IPS-11a (cell line): ENCODE results near the gene PDE11A.
"Not testable (repeated sequence)": the region's sequence is repeated elsewhere in the genome, so short reads cannot be mapped to it uniquely, and the experiment has no call there.

ENCODE experiments used
- H3K4me3 ChIP-seq: one replicate; pipeline ENCODE4 v1.5.1; 2013; ENCODE audit warnings: low read depth, low read length, control low read depth

Gene PDE11A

DNA sequence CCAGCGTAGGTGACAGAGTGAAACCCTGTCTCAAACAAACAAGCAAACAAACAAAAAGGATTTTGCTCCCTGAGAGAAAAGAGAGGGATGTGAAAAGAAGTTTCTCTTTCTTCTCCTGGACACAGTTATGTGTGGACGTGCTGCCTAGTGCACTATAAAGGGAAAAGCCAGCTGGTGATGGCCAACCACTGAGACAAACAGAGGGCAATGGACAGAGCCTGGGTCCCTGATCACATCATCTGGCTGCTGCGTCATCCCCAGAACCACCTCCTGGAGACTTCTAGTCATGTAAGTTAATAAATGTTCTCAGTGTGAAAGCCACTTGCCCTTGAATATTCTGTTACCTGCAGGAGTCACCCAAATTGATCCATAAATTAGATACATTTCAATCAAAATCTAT lies 184.9 kb downstream of the PDE11A start:
- H3K4me3 ChIP-seq, result no peak overlapping the region

DNA sequence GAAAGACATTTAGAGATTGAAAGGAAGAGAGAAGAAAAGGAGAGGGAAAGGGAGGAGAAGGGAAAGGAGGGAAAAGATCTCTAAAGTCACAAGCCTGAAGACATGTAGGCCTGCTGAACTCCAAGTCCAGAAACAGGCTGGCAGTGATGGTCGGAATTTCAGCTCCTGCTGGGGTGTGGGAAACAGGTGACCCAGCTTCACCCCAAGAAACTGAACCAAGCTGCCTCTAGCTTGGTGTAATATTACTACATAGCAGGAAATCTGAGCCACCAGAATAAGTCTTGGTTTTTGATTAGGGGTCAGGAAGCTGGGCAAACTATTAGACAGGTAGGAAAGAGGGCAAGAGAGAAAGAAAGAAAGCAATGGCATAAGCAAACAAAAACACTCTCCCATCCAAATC lies 185.8 kb downstream of the PDE11A start:
- H3K4me3 ChIP-seq, result no peak overlapping the region

DNA sequence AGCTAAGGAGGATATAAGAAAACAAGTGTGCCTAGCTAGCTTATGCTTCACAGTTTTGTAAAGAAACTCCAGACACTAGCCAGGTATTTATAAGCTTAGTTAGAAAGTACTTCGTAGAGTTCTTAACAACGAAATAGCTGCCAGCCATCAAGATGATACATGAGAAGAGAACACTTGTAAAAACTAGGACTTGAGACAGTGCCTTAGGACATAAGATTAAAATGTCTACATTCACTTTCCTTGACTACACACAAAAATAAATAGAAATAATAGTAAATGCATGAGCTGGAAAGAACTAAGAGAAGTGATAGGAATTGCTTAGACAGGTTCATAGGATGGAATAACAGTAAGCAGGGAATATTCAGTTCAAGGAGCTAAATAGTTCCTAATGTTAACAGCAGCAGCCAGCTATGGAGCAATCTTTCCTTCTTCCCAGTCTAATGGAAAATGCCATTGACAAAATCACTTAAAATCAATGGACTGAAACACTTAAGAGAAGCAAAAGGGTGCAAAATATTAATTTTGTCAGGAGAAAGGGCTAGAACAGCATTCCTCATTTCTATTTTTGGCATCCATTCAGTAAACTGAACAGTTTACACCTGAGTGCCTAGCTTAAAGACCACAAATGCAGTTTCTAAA lies 186.6 kb downstream of the PDE11A start:
- H3K4me3 ChIP-seq, result no peak overlapping the region

DNA sequence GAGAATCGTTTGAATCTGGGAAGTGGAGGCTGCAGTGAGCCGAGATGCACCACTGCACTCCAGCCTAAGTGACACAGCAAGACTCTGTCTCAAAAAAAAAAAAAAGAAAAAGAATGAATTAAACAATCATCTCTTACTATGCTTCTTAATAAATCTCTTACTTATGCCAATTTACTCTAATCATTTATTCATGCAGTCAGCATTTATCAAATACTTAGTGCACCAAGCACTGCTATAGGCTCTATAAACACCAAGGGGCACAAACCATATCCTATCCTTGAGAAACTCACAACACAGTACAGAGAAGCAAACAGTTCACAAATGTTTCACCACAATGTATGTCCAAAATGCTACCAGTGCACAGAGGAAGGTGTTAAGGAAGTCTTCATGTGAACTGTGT lies 189.4 kb downstream of the PDE11A start:
- H3K4me3 ChIP-seq, result no peak overlapping the region

DNA sequence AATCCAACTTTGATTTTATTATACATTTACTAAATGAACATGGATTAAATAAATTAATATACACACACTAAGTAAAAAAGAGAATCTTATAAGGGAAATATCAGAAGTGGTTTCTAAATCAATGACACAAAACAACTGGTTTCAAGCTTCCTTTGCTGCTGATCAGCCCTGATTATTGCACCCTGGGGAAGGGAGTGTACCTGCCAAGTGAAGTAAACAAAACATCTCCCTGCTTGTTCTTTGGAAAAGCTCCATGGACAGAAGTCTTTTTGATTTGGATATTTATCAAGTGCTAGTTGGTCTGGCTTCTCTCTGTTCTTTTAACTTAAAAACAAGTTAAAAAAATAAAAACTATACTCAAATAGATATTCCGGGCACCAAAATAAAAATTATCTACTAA lies 190.1 kb downstream of the PDE11A start:
- H3K4me3 ChIP-seq, result no peak overlapping the region

DNA sequence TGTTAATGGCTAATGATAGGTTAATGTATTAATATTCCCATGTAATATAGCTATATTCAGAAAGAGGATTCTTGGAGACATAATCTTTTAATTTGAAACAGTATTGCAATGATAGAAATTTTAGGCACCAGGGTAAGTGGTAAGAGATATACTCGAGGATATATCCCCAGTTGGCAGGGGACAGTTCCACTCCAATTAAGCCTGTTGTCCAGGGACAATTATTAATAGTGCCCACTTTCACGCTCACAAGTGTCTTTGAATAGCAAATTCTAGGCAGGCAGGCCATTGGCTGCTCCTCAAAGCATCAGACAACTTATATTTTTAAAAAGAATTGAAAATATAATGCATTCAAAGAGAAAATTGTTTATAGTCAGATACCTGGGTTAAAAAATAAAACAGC lies 190.7 kb downstream of the PDE11A start:
- no peak overlapping the region for H3K4me3 ChIP-seq

DNA sequence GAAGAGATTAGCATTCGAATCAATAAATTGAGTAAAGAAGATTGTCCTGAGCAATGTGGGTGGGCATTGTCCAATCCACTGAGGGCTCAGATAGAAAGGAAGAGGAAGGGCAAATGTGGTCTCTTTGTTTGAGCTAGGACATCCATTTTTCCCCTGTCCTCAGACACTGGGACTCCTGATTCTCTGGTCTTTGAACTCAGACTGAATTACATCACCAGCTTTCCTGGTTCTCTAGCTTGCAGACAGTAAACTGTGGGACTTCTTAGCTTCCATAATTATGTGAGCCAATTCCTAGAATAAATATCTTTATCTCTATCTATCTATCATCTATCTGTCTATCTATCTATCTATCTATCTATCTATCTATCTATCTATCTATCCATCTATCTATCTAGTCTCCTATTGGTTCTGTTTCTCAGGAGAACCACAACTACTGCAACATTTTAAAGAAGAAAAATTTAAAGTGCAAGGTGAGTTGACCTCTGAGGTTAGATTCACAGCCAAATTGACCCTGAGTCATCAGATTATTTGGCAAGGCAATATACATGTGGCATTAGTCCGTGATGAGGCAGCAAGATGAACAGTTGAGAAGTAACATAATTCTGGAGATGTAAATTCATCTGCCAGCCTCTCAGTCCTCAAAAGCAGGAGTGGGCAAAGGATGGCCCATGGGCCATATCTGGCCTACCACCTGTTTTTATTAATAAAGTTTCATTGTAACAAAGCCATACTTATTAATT lies 191.4 kb downstream of the PDE11A start:
- H3K4me3 ChIP-seq, result no peak overlapping the region

DNA sequence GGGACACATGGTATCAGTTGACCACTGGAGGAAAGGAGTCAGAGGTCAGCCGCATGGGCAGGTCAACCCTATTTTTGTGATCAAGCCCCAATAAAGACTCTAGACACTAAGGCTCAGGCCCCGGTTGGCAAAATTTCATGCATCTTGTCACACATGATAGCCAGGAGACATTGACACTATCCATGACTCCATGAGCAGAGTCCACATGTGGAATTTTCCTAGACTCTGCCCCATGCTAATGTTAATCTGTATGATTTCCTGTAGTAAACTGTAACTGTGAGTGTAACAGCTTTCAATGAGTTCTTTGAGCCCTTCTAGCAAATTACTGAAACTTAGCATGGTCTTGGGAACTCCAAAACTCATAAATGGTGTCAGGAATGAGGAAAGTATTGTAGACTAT lies 192.3 kb downstream of the PDE11A start:
- no peak overlapping the region for H3K4me3 ChIP-seq

DNA sequence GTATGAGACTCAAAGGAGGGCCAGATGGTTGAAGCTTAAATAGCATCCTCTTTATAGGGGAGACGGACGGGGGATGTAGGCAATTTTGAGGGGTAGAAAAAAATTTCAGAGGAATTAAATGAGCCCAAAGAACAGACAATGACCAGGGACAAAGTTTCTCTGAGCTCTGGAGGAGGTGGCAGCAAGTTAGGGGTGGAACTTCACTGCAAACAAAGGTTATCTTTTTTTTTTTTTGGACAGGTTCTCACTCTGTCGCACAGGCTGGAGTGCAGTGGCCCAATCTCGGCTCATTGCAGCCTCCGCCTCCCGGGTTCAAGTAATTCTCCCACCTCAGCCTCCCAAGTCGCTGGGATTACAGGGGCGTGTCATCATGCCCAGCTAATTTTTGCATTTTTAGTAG lies 195.6 kb downstream of the PDE11A start:
- H3K4me3 ChIP-seq, result no peak overlapping the region

DNA sequence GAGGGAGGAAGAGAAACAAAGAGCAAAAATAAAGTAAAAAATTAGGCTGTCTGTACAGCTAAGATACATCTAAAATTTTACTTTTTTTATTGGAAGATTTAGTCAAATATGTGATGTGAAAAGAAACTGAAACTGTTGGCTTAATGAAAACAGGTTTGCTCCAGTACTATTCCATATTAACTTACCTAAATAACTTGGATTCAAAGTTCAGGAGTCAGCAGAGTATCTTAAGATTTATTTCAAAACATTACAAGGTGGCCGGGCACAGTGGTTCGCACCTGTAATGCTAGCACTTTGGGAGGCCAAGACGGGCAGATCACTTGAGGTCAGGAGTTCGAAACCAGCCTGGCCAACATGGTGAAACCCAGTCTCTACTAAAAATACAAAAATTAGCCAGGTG lies 197.9 kb downstream of the PDE11A start:
- no peak overlapping the region for H3K4me3 ChIP-seq

DNA sequence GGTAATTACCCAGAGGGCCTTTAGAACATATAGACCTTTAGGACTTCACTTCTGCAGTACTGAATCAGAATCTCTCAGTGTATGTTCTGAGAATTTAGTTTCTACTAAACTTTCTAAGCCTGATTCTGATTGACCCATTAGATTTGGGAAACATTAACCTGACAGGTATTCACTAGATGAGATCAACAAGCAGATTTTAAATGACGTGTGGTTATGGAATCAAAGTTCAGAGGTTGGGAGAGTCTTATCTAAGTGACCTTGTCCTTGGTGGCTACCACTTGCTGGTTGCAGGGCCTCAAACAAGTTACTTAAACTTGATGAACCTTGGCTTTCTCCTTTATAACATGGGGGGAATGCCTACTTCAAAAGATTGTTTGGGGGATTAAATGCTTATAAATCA lies 198.7 kb downstream of the PDE11A start:
- no peak overlapping the region for H3K4me3 ChIP-seq

DNA sequence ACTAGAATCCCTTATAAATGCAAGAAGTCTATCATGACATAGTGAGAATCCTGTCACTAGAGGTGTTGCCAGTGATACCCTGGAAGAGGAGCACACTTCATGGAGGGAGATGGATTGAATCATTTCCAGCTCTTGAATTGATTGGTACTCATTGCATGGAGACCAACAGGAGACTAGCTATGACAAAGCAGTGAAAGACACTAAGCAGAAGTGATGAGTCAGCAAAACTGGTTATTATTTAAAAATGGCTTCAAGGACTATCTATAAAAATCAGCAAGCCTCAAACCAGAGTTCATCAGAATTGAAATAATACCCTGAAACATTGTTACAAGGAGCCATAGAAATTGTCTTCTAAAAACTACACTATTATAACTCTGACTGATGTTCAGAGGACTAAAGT lies 200.3 kb downstream of the PDE11A start:
- H3K4me3 ChIP-seq, result no peak overlapping the region

DNA sequence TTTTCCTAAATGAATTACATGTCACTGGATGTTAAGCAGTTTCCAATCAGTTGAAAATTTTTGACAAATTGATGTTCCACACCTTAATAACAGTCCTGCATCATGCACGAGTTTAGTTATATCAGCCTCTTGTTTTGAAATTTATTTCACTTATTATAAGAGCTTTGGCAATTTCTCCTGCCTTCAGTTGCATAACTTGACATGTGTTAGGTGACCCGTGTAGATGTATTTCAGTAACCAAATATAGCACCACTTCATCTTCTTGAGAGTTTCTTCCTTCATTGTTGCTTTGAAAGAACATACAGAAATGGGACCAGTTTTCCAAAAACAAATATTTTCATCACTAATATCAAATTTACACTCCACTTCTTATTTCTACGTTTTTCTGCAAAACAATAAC lies 202.7 kb downstream of the PDE11A start:
- H3K4me3 ChIP-seq, result no peak overlapping the region

DNA sequence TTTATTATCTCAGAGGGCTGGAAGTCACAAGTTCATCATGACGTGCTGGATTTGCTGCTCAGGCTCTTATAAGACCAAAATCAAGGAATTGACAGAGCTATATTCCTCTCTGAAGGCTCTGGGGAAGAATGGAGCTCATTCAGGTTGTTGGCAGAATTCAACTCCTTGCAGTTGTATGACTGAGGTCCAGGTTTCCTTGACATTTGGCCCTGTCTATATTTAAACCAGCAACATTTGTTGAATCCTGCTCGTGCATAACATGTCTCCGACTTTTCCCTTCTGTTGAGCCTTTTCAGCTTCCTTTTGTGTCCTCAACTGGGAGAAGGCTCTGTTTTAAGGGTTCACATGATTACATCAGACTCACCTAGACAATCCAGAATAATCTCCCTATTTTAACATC lies 203.4 kb downstream of the PDE11A start:
- no peak overlapping the region for H3K4me3 ChIP-seq

DNA sequence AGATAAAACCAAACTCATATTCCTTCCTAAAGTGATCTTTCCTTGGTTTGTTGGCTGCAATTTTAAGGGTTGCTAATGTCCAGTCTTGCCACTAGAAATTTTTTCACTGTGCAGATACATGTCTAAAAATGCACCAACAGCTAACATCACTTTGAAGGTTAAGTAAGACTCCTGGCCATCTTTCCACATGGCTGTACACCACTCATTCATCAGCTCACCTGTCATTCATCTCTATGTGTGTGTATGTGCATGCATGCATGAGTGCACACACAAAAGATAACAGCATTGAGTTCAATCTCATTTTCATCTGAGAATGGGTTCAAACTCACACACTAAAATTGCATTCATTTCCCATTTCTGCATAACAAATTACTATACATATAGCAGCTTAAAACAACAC lies 203.8 kb downstream of the PDE11A start:
- H3K4me3 ChIP-seq, result no peak overlapping the region

DNA sequence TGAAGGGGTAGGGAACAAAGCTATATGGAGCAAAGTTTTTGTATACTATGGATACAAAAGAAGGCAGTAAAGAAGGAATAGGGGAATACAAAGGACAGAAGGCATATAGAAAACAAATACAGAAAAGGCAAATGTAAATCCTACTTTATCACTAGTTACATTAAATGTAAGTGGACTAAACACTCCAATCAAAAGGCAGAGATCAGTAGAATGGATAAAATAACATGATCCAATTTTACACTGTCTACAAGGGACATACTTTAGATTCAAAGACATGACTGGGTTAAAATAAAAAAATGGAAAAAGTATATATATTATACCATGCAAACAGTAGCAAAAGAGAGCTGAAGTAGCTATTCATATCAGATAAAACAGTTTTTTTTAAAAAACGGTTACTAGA lies 215.0 kb downstream of the PDE11A start:
- H3K4me3 ChIP-seq, result no peak overlapping the region

DNA sequence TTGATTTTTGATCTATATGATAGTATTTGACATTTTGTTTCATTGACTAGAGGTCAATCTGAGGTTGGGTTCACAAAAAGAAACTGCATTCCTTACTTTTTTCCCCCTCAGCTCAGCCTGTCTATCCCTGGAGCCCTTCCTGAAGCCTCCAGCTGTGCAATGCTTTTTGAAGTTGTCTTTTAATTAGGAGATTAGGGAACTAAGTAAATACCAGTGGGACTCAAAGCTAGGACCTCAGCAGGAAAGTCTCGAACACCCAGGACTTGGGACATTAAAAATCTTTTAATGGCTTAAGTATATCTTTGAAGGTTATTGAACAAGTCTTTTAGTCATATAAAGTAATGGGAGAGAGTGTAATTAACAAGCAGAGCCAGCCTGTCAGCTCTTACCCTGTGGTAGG lies 220.2 kb downstream of the PDE11A start:
- no peak overlapping the region for H3K4me3 ChIP-seq

DNA sequence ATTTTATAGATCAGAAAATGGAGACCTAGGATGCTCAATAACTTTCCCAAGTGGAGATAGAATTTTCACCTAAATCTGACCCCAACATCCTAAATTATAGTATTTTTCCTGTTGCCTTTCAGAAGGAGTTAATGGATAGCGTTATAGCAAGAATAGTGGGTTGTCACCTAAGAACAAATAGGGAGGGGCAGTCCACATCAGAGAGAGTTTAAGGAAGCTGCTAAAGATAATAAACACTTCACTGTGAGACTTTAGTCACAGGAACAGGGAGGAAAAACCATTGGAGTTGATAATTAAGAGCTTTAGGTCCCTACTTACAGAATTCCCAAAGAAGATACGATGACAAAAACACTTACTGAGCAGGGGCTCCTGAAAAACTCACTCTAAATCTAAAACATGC lies 229.4 kb downstream of the PDE11A start:
- no peak overlapping the region for H3K4me3 ChIP-seq

DNA sequence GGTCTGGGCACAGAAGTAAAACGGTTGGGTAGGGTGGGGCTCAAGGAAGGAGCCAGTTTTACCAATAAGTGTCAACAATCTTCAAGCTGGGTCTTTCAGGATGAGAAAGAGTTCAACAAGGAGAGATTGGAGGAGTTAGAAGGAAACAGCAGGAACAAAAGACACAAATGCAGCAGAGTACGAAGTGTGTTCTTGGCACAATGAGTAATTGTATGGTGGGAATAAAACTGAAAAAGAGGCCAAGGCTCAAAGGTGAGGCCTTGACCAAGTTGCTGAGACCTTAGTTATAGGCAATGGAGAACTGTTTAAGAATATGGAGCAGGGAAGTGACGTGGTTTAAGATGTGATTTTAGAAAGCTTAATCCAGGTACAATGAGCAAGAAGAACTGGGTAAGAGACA lies 230.3 kb downstream of the PDE11A start:
- H3K4me3 ChIP-seq, result no peak overlapping the region

DNA sequence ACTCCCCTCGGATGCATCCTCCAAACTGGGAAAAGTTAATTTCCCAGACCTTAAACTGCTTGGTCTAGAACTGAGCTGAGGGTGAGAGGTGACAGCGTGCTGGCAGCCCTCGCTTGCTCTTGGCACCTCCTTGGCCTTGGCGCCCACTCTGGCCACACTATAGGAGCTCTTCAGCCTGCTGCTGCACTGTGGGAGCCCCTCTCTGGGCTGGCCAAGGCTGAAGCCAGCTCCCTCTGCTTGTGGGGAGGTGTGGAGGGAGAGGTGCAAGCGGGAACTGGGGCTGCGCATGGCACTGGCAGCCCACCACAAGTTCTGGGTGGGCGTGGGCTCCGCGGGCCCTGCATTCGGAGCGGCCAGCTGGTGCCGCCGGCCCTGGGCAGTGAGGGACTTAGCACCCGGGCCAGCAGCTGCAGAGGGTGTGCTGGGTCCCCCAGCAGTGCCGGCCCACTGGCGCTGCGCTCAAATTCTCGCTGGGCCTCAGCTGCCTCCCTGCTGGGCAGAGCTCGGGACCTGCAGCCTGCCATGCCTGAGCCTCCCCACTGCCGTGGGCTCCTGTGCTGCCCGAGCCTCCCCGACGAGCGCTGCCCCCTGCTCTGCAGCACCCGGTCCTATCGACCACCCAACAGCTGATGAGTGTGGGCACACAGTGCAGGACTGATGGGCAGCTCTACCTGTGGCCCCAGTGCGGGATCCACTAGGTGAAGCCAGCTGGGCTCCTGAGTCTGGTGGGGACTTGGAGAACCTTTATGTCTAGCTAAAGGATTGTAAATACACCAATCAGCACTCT lies 237.0 kb downstream of the PDE11A start:
- not testable (repeated sequence) for H3K4me3 ChIP-seq

DNA sequence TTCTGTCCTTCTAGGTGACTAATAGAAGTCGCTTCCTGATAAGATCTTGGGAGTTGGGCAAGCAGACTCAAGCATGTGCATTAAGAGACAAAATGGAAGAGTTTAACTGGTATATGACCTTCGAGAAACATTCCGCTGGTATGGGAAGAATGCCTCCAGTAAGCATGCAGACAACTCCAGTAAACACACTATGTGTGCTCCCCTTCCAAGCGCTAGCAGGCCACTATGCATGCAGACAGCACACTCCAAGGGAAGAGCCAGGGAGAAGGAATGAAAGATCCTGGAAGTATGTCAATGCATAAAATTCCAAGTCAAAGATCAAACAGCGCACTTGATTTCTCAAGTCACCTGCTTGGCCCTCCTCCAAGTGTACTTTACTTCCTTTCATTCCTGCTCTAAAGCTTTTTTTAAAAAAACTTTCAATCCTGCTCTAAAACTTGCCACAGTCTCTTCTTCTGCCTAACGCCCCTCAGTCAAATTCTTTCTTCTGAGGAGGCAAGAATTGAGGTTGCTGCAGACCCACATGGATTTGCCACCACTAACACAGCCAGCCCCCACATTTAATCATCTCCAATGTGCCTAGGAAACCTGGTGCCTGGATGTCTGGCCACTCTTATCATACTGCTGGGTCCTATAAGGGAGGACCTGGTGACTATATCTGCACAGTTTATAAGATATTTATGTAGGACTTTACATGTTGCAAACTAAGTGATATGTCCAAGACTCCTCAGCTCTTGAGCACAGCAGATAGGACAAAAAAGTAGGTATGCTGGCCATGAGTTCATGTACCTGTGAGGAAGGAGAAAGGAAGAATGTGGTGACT lies 239.8 kb downstream of the PDE11A start:
- no peak overlapping the region for H3K4me3 ChIP-seq
